ENCODE results near the gene RFNG.
A peak's percentile ranks its signal among the peaks of the same experiment; 100 is the strongest.

Gene RFNG

GRCh38 chr17:82077617-82078358 is 26.2 kb upstream of the RFNG start:
- peak; percentile 21 for DNase-seq (ENCODE audit: low read depth)

- DNase-seq (ENCODE audit: low read depth), result no peak
Measured at GRCh38 chr17:82076785-82077591, 25.4 kb upstream of the RFNG start.

- peak; percentile 58 for DNase-seq (ENCODE audit: low read depth)
Measured at GRCh38 chr17:82076018-82076784, 24.6 kb upstream of the RFNG start.

GRCh38 chr17:82073446-82073845 is 21.8 kb upstream of the RFNG start:
- DNase-seq (ENCODE audit: low read depth), result no peak

- no peak for DNase-seq (ENCODE audit: low read depth)
Measured at GRCh38 chr17:82072827-82073226, 21.2 kb upstream of the RFNG start.

- DNase-seq (ENCODE audit: low read depth), result no peak
Measured at GRCh38 chr17:82070611-82071010, 19.0 kb upstream of the RFNG start.

GRCh38 chr17:82065638-82066303 is 14.2 kb upstream of the RFNG start, which contains the start of gene DUS1L:
Gene DUS1L (minus strand): TSS chr17:82065804. CDS start chr17:82065059, 745 bp downstream.
- peak; percentile 44 for DNase-seq (ENCODE audit: low read depth)

- DNase-seq (ENCODE audit: low read depth), result peak; percentile 11
Measured at GRCh38 chr17:82065193-82065637, 13.6 kb upstream of the RFNG start.

GRCh38 chr17:82064433-82065192 is 13.0 kb upstream of the RFNG start:
- DNase-seq (ENCODE audit: low read depth), result no peak

- no peak for DNase-seq (ENCODE audit: low read depth)
Measured at GRCh38 chr17:82063424-82064415, 12.1 kb upstream of the RFNG start.

GRCh38 chr17:82062984-82063368 is 11.4 kb upstream of the RFNG start:
- DNase-seq (ENCODE audit: low read depth), result no peak

GRCh38 chr17:82062076-82062983 is 10.7 kb upstream of the RFNG start:
- no peak for DNase-seq (ENCODE audit: low read depth)

GRCh38 chr17:82061047-82061925 is 9.7 kb upstream of the RFNG start:
- DNase-seq (ENCODE audit: low read depth), result no peak

- no peak for DNase-seq (ENCODE audit: low read depth)
Measured at GRCh38 chr17:82060614-82061013, 9.0 kb upstream of the RFNG start.

GRCh38 chr17:82060001-82060380 is 8.4 kb upstream of the RFNG start:
- no peak for DNase-seq (ENCODE audit: low read depth)

- DNase-seq (ENCODE audit: low read depth), result no peak
Measured at GRCh38 chr17:82059272-82060000, 7.8 kb upstream of the RFNG start.

GRCh38 chr17:82058855-82059249 is 7.2 kb upstream of the RFNG start:
- DNase-seq (ENCODE audit: low read depth), result no peak
